Measurements from ENCODE around the gene OR4E1.
"Not testable (repeated sequence)": the region's sequence is repeated elsewhere in the genome, so short reads cannot be mapped to it uniquely, and the experiment has no call there.

The OR4E1 gene

GRCh38 chr14:21673718-21674117 lies at the start of gene OR4E1:
Gene OR4E1, minus strand, starts transcription at chr14:21673818. Its CDS starts 2,883 bp downstream, at chr14:21670935.
- DNase-seq: no peak

GRCh38 chr14:21721504-21721903 lies 47.9 kb upstream of the OR4E1 start:
- DNase-seq: no peak

- no peak for DNase-seq
These were observed 46.2 kb upstream of the OR4E1 start for GRCh38 chr14:21719841-21720240.

GRCh38 chr14:21714318-21714929 lies 40.8 kb upstream of the OR4E1 start:
- DNase-seq: peak in 1 of 2 donors; percentile 2

- peak in 1 of 2 donors; percentile 40 for DNase-seq
These were observed 38.4 kb upstream of the OR4E1 start for GRCh38 chr14:21712036-21712435.

- DNase-seq: peak; percentile 15 to 53
These were observed 37.8 kb upstream of the OR4E1 start for GRCh38 chr14:21711360-21711961.

GRCh38 chr14:21704338-21704737 lies 30.7 kb upstream of the OR4E1 start:
- DNase-seq: no peak

GRCh38 chr14:21703357-21704326 lies 30.0 kb upstream of the OR4E1 start:
- DNase-seq: peak in 1 of 2 donors; percentile 22

- DNase-seq: no peak
These were observed 28.7 kb upstream of the OR4E1 start for GRCh38 chr14:21702316-21702715.

- DNase-seq: no peak
These were observed 25.9 kb upstream of the OR4E1 start for GRCh38 chr14:21699551-21699950.

GRCh38 chr14:21698538-21698937 lies 24.9 kb upstream of the OR4E1 start:
- not testable (repeated sequence) for DNase-seq

GRCh38 chr14:21697662-21698061 lies 24.0 kb upstream of the OR4E1 start:
- DNase-seq: not testable (repeated sequence)

GRCh38 chr14:21694425-21694824 lies 20.8 kb upstream of the OR4E1 start:
- no peak for DNase-seq

- no peak for DNase-seq
These were observed 12.8 kb upstream of the OR4E1 start for GRCh38 chr14:21686468-21686867.

- DNase-seq: no peak
These were observed 6.5 kb upstream of the OR4E1 start for GRCh38 chr14:21680072-21680471.

GRCh38 chr14:21675566-21675965 lies 1.9 kb upstream of the OR4E1 start:
- DNase-seq: no peak

- no peak for DNase-seq
These were observed 1.5 kb downstream of the OR4E1 start for GRCh38 chr14:21672116-21672515.

GRCh38 chr14:21671371-21671770 lies 2.2 kb downstream of the OR4E1 start:
- no peak for DNase-seq

GRCh38 chr14:21669284-21669683 lies 4.3 kb downstream of the OR4E1 start:
- no peak for DNase-seq

GRCh38 chr14:21668377-21668776 lies 5.2 kb downstream of the OR4E1 start:
- no peak for DNase-seq

GRCh38 chr14:21656980-21657379 lies 16.6 kb downstream of the OR4E1 start:
- DNase-seq: no peak

GRCh38 chr14:21654215-21654614 lies 19.4 kb downstream of the OR4E1 start:
- DNase-seq: no peak

- DNase-seq: no peak
These were observed 20.2 kb downstream of the OR4E1 start, which contains the start of gene OR4E2 for GRCh38 chr14:21653331-21653885. Gene OR4E2, plus strand, starts transcription at chr14:21653835. Its CDS starts 11,248 bp downstream, at chr14:21665083.
